Measurements from ENCODE around the gene UBE2D3.

UBE2D3 gene

DNA sequence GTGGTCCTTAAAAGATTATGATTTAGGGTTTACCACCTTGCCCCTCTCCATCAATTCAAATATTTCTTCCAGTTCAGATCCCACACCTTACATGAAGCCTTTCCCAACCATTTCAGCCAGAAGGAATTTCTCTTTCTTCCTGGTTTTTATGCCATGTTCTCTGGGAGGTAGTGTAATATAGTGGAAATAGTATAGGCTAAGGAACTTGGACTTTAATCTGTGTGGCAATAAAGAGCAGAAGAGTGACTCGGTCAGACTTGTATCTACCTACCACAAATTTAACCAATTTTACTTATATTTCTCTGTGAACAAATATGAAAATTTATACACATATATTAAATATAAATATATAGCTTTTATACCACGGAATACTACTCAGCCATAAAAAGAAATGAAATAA is 23.0 kb upstream of the UBE2D3 start:
- TF ChIP-seq, protein P1, sequence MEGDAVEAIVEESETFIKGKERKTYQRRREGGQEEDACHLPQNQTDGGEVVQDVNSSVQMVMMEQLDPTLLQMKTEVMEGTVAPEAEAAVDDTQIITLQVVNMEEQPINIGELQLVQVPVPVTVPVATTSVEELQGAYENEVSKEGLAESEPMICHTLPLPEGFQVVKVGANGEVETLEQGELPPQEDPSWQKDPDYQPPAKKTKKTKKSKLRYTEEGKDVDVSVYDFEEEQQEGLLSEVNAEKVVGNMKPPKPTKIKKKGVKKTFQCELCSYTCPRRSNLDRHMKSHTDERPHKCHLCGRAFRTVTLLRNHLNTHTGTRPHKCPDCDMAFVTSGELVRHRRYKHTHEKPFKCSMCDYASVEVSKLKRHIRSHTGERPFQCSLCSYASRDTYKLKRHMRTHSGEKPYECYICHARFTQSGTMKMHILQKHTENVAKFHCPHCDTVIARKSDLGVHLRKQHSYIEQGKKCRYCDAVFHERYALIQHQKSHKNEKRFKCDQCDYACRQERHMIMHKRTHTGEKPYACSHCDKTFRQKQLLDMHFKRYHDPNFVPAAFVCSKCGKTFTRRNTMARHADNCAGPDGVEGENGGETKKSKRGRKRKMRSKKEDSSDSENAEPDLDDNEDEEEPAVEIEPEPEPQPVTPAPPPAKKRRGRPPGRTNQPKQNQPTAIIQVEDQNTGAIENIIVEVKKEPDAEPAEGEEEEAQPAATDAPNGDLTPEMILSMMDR (IDR thresholded peaks at IDR 0.05; ENCODE audit: extremely low read depth, insufficient read depth, missing control alignments) = no peak
- in situ Hi-C loops (cut with MboI; ENCODE audit: low pct_unique_long_range_greater_than_20kb, low sequenced_read_pairs, unreplicated experiment) = no loop called here
- no peak for DNase-seq (ENCODE audit: low spot score)

DNA sequence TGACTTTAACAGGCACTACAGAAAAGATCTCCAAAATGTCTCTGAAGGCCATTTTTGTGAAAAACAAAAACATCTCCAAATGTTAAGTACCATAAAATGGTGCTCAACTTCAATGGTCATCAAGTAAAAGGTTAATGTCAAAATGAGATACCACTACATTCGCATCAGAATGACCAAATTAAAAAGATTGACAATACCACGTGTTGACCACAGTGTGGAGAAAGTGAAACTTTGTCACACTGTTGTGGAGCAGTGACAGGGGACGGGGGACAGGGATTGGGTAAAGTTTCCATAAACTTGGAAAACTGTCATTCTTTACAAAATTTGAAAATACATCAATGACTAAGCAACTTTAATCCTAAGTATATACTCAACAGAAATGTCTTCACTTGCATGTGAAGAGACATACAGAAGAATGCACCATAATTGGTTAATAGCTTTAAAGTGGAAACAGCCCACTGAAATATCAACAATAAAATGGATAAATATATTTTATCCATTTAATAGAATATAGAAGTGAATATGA is 22.3 kb upstream of the UBE2D3 start:
- in situ Hi-C loops (cut with MboI; ENCODE audit: low pct_unique_long_range_greater_than_20kb, low sequenced_read_pairs, unreplicated experiment) = no loop called here
- no peak for DNase-seq (ENCODE audit: low spot score)
- TF ChIP-seq, protein P1 (IDR thresholded peaks at IDR 0.05; ENCODE audit: extremely low read depth, insufficient read depth, missing control alignments) = no peak

DNA sequence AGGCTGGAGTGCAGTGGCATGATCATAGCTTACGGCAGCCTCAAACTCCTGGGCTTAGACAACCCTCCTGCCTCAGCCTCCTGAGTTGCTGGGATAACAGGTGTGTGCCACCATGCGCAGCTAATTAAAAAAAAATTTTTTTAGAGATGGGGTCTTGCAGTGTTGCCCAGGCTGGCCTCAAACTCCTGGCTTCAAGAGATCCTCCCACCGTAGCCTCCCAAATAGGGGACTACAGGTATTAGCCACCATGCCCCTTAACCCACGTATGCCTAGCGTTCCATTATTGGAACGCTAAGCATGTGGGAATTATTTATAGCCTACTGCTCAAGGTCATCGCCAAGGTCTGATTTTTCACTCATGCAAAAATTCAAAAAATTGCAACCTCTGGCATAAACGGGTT is 20.3 kb upstream of the UBE2D3 start:
- DNase-seq (ENCODE audit: low spot score) = no peak
- in situ Hi-C loops (cut with MboI; ENCODE audit: low pct_unique_long_range_greater_than_20kb, low sequenced_read_pairs, unreplicated experiment) = no loop called here
- TF ChIP-seq, protein P1 (IDR thresholded peaks at IDR 0.05; ENCODE audit: extremely low read depth, insufficient read depth, missing control alignments) = no peak

DNA sequence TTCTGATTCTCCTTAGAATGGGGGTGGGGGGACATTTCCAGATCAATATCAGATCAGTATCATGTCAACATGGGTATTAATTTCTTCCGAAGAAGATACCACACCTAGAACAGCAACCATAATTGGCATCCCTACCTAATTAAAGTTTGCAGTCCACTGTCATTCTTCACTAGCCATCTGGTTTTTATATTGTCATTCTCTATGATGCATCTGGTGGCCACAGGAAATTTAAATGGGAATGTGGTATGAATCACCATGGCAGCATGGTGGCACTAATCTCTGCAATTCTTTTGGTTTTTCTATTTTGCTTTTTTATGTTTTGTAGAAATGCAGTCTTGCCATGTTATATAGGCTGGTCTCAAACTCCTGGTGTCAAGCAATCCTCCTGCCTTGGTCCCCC is 16.6 kb upstream of the UBE2D3 start:
- TF ChIP-seq, protein P1 (IDR thresholded peaks at IDR 0.05; ENCODE audit: extremely low read depth, insufficient read depth, missing control alignments) = no peak
- in situ Hi-C loops (cut with MboI; ENCODE audit: low pct_unique_long_range_greater_than_20kb, low sequenced_read_pairs, unreplicated experiment) = no loop called here

DNA sequence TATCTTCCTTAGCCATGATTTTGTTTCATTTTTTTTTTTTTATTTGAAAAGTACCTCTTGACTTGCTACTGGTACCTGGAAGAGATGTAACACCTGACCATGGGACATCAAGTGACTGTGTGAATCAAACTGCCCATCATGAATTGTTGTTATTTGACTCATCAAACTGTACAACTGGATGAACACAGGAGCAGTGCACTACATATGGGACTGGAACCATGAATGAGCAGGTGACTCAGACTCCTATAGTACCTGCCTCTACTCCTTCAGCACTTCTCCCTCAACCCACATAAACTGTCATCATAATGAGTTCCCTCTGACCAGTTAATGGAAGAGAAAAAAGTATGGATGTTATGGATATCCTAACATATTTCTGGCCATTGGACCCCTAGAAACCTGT is 15.9 kb upstream of the UBE2D3 start:
- TF ChIP-seq, protein P1 (IDR thresholded peaks at IDR 0.05; ENCODE audit: extremely low read depth, insufficient read depth, missing control alignments) = no peak
- no peak for DNase-seq (ENCODE audit: low spot score)
- in situ Hi-C loops (cut with MboI; ENCODE audit: low pct_unique_long_range_greater_than_20kb, low sequenced_read_pairs, unreplicated experiment) = no loop called here

More for the DNA sequence above, 16.6 kb upstream of the UBE2D3 start:
- no peak for DNase-seq (ENCODE audit: low spot score)

DNA sequence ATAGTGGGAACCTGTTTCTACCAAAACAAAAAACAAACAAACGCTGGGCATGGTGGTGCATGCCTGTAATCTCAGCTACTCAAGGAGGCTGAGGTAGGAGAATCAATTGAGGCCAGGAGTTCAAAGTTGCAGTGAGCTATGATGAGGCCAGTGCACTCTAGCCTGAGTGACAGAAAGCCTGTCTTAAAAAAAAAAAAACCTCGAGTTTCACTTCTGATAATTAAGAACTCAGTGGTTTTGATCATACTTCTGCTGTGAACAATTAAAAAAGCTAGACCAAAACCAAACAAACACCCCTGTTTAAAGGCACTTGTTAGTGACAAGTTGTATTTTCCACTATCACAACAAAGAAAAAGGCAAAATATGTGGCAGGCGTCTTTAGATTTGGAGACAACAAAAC is 15.0 kb upstream of the UBE2D3 start:
- in situ Hi-C loops (cut with MboI; ENCODE audit: low pct_unique_long_range_greater_than_20kb, low sequenced_read_pairs, unreplicated experiment) = no loop called here
- TF ChIP-seq, protein P1 (IDR thresholded peaks at IDR 0.05; ENCODE audit: extremely low read depth, insufficient read depth, missing control alignments) = no peak
- DNase-seq (ENCODE audit: low spot score) = no peak

DNA sequence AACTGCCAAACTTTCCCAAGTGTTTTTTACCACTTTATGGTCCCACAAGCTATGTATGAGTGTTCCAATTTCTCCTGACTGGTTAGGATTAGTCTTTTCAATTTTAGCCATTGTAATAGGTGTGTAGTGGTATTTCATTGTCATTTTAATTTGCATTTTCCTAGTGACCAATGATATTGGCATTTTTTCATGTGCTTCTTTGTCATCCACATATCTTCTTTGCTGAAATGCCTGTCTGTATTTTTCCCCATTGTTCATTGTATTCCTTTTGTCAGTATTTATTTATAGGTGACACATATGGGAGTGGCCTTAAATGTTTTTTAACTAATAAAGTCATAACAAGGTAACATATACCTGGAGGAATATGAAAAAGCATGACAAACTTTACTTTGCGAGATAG is 9.2 kb upstream of the UBE2D3 start:
- TF ChIP-seq, protein P1 (IDR thresholded peaks at IDR 0.05; ENCODE audit: extremely low read depth, insufficient read depth, missing control alignments) = no peak
- in situ Hi-C loops (cut with MboI; ENCODE audit: low pct_unique_long_range_greater_than_20kb, low sequenced_read_pairs, unreplicated experiment) = no loop called here
- DNase-seq (ENCODE audit: low spot score) = no peak
